Activated T-cell treated with anti-CD3 and anti-CD28 coated beads, Interleukin-2, amount 50 U/mL, for 4 hours (primary cell): ENCODE data around the gene PRDM16. TPM values are rescaled to one million over a fixed set of nuclear protein-coding genes. Genes with fewer than 3 reads are reported as not detected.

Experiments
- ATAC-seq, 2 donors: fragments of 200-7000 bp; cut with Tn5 transposase; one replicate each; pipeline ENCODE4 v1.10.0; 2021
- DNase-seq: peaks from one replicate; pipeline ENCODE4 v3.0.0-alpha.2; 2020
- H3K27me3 Mint-ChIP-seq: one replicate; pipeline ENCODE4 v1.8.0; 2021; ENCODE audit warnings: low read depth, mixed read lengths
- H3K36me3 Mint-ChIP-seq: one replicate; pipeline ENCODE4 v1.8.0; 2022; ENCODE audit warnings: mixed read lengths; ENCODE audit not compliant: insufficient read depth
- H3K4me1 Mint-ChIP-seq: one replicate; pipeline ENCODE4 v1.8.0; 2021; ENCODE audit warnings: low read depth, mixed read lengths
- H3K4me3 Mint-ChIP-seq: one replicate; pipeline ENCODE4 v1.8.0; 2021; ENCODE audit warnings: mild to moderate bottlenecking, moderate library complexity, mixed read lengths
- H3K9me3 Mint-ChIP-seq: one replicate; pipeline ENCODE4 v1.8.0; 2021; ENCODE audit warnings: mixed read lengths
- total RNA-seq, 3 donors: library from RNA; stranded (reverse); gene quantifications; one replicate each; pipeline ENCODE4 v1.2.1, GENCODE V29; 2021

Gene PRDM16
- total RNA-seq, 3 donors from 2014 or later: 0.05 to 0.22 TPM; not detected in 1

DNA sequence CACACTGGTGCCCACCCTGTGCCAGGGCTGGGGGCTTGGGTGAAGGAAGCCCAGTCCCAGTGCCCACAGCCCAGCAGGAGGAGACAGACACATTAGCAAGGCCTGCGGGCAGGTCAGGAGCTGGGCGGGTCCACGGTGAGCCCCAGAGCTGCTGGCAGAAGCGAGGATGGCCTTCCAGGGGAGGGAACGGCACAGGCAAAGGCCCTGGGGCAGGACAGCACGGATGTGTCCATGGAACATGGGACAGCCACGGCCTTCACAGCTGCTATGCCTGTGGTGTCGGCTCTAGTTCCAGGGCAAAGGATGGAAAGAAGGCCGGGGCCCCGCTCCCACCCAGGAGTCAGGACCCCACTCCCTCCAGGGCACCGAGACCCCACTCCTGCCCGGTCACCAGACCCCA lies 220.5 kb downstream of the PRDM16 start:
- ATAC-seq: no peak
- no peak for DNase-seq
- H3K4me3 Mint-ChIP-seq: no peak overlapping the region
- H3K9me3 Mint-ChIP-seq: no peaks in the 10 kb centered on the region
- H3K36me3 Mint-ChIP-seq: no peaks in the 10 kb centered on the region
- H3K4me1 Mint-ChIP-seq: no peaks in the 10 kb centered on the region
- peaks cover 3% of the 10 kb centered on the region for H3K27me3 Mint-ChIP-seq

DNA sequence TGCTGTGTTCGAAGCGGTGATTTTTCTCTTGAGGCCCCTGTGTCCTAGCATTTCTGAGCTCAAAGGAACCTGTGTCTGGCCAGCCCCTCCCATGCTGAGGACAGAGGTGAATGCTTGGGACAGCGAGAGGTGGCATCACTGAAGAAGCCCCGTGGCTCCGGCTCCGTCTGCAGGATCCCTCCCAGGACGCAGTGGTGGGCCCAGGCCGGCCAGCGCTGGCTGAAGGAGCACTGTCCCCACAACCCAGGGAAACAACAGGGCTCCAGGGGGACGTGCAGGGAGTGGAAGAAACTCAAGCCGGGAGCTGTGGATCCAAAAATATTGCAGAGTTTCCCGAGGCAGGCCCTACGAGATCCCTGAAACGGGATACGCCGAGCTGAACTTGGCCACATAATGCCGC lies 221.4 kb downstream of the PRDM16 start:
- ATAC-seq (no peak), DNase-seq (no peak)

DNA sequence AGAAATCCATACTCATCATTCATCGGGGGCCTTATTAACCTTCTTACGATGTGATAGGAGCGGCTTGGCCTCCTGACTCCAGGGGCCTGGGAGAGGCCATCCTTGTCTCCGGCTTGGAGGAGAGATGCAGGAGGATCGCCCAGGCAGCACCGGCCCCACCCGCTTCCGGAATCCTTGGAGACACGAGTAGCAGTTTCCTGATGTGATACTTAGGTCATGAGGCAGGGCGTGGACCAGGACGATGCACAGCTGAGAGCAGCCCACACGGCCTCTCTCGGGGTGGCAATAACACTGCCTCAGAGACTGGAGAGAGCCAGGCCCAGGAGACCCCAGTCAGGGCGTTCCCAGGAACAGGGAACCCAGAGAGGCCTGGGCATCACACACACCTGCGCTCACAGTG lies 221.9 kb downstream of the PRDM16 start:
- H3K4me1 Mint-ChIP-seq: no peaks in the 10 kb centered on the region
- H3K36me3 Mint-ChIP-seq: no peaks in the 10 kb centered on the region

More for the DNA sequence above, 221.4 kb downstream of the PRDM16 start:
- Mint-ChIP-seq H3K4me3 (no peak overlapping the region), H3K4me1 (no peaks in the 10 kb centered on the region), H3K27me3 (peaks cover 3% of the 10 kb centered on the region), H3K36me3 (no peaks in the 10 kb centered on the region), H3K9me3 (no peaks in the 10 kb centered on the region)

DNA sequence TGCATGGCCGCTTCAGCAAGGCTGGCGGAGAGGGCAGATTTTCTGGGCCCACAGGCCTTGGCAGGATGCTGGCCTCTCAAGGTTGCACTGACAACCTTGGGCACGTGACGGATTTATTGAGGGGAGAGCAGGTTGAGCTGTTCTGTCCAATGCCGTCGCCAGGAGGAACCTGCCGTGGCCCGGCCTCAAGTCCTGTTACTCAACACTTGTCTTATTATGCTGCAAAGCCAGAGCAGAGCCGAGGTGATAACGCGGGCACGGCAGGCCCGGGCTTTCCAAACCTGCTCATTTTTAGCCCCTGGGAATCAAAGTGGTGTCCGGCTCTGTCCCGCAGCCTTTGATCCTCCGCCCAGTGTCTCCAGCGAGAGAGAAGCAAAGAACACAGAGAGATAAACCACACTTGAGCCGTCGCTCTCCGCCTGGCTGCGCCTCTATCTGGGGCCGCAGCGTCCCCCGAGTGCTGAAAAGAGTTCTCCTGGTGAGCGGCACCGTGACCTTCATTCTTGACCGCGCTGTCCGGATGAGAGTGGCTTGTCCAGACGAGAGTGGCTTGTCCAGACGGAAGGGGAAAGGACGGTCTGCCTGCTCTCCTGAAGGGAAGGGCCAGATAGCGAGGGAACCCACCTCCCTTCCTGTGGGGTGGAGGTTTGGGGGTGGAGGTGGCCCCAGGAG lies 223.2 kb downstream of the PRDM16 start:
- H3K9me3 Mint-ChIP-seq: no peaks in the 10 kb centered on the region
- no peaks in the 10 kb centered on the region for H3K36me3 Mint-ChIP-seq
- no peak for DNase-seq
- H3K4me3 Mint-ChIP-seq: no peak overlapping the region
- no peaks in the 10 kb centered on the region for H3K27me3 Mint-ChIP-seq
- no peaks in the 10 kb centered on the region for H3K4me1 Mint-ChIP-seq
- ATAC-seq: no peak

More for the DNA sequence above, 221.9 kb downstream of the PRDM16 start:
- no peaks in the 10 kb centered on the region for H3K9me3 Mint-ChIP-seq
- ATAC-seq: no peak
- DNase-seq: no peak
- peaks cover 3% of the 10 kb centered on the region for H3K27me3 Mint-ChIP-seq
- H3K4me3 Mint-ChIP-seq: no peak overlapping the region

DNA sequence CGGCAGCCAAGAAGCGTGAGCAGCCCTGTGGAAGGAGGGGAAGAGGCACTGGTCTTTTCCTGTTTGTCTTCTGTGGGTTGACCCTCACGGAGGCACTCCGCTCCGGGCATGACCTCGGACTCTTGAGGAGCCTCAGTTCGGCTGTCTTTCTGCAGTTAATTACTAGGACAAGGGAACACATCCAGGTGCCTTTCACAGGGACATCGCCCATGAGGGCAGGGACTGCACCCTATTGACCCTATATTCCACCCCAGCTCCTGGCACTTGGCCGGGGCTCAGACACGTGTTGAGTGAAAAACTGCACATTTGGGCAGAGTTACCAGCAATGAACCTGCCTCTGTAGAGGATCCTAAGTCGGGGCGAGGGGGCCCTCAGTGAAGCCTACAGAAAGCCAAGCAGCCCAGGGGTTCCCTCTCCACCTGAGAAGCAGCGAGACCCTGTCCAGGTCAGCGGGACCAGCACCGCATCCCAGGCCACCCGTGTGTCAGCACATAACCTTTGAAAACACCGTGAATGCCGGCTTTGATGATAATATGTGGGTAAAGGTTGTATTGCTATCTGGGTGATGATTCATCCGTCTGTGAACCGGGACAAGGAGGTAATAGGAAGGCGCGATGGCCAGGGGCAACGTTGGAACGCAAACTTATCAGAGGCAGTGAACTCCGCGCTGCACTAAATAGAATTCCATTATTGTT lies 224.0 kb downstream of the PRDM16 start:
- no peaks in the 10 kb centered on the region for H3K36me3 Mint-ChIP-seq
- H3K9me3 Mint-ChIP-seq: no peaks in the 10 kb centered on the region
- ATAC-seq (no peak), DNase-seq (no peak)
- H3K4me1 Mint-ChIP-seq: no peaks in the 10 kb centered on the region
- H3K27me3 Mint-ChIP-seq: no peaks in the 10 kb centered on the region
- no peak overlapping the region for H3K4me3 Mint-ChIP-seq

DNA sequence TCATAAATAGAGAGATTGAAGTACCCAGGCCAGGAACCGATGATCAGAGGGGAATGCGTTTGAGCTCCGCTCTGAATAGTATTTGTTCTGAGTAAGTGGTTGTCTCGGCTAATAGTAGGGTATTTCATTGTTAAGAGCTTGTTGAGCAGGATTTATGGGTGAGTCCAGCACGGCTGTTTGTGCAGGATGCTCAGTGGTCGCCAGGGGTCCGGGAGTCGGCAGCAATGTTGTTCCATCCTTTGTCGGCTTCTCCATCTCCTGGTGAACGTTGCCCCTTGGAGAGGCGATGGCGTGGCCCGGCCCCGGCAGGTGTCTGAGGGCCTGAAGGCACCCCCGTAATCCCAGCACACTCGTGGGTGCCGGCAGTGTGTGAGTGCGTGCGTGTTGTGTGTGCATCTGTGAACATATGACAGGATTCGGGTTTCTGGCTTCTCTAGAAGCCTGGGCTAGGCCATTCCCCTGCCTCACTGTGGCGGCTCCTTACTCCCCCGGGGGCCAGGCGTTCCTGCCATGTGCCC lies 224.6 kb downstream of the PRDM16 start:
- H3K9me3 Mint-ChIP-seq: no peaks in the 10 kb centered on the region
- H3K27me3 Mint-ChIP-seq: no peaks in the 10 kb centered on the region
- H3K4me1 Mint-ChIP-seq: no peaks in the 10 kb centered on the region
- ATAC-seq: no peak
- no peaks in the 10 kb centered on the region for H3K36me3 Mint-ChIP-seq
- DNase-seq: no peak
- H3K4me3 Mint-ChIP-seq: no peak overlapping the region

DNA sequence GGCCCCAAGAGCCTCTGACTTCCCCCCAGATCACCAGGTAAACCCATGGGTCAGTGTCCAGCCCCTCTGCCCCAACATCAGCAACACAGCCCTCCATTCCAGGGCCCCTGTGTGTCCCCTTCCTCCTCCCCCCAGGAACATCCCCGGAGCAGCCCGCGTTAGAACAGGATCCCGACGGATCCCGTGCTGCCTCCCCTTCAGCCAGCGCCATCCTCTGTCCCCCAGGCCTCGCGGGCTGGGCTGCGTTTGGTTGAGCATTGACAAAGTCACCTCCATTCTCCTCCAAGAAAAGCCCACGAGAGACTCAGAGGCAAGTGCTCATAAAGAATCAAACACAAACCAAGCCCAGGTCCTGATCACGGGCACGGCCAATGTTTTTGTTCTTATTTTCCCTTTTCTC lies 225.4 kb downstream of the PRDM16 start:
- H3K36me3 Mint-ChIP-seq: no peaks in the 10 kb centered on the region
- no peaks in the 10 kb centered on the region for H3K4me1 Mint-ChIP-seq
- no peaks in the 10 kb centered on the region for H3K9me3 Mint-ChIP-seq
- no peak overlapping the region for H3K4me3 Mint-ChIP-seq
- no peaks in the 10 kb centered on the region for H3K27me3 Mint-ChIP-seq
- DNase-seq: no peak
- no peak for ATAC-seq

DNA sequence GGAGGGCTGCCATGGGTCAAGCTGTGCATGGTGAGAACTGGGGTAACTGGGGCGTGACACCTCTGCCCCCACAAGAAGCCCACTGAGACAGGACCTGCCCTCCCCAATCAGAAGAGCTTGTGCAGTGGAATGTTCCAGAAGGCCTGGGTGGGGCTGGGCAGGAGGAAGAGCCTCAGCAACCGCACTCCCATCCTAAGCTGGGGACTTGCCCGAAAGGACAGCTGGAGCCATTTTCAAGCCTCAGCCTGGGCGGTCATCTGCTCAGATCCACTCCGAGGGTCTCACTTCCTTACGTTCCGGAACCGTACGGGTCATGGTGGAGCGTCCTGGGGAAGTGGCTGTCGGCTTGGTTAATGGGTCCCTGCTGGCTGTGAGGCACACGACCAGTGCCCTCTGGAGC lies 226.8 kb downstream of the PRDM16 start:
- no peaks in the 10 kb centered on the region for H3K4me1 Mint-ChIP-seq
- no peaks in the 10 kb centered on the region for H3K36me3 Mint-ChIP-seq
- H3K4me3 Mint-ChIP-seq: no peak overlapping the region
- H3K27me3 Mint-ChIP-seq: no peaks in the 10 kb centered on the region
- no peaks in the 10 kb centered on the region for H3K9me3 Mint-ChIP-seq
- no peak for ATAC-seq
- no peak for DNase-seq

DNA sequence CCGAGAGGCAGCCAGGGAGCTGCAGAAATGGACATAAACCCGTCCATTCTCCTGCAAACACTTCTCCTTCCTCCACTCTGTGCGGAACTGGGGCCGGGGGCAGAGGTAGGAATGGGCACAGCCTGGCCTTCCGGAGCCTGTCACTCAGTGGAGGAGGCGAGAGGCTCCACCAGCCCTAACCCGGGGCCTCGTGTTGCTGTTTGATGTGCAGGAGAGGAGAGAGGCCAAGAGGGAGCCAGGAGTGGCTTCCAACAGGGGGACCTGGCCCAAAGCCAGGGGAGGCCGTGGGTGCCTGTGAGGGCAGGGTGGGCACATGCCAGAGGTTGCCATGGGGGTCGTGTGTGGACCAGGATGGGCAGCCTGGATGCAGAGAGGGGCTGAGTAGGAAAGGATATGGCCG lies 227.3 kb downstream of the PRDM16 start:
- Mint-ChIP-seq H3K9me3 (no peaks in the 10 kb centered on the region), H3K36me3 (no peaks in the 10 kb centered on the region), H3K27me3 (no peaks in the 10 kb centered on the region), H3K4me3 (no peak overlapping the region), H3K4me1 (no peaks in the 10 kb centered on the region)
- ATAC-seq (no peak), DNase-seq (no peak)

DNA sequence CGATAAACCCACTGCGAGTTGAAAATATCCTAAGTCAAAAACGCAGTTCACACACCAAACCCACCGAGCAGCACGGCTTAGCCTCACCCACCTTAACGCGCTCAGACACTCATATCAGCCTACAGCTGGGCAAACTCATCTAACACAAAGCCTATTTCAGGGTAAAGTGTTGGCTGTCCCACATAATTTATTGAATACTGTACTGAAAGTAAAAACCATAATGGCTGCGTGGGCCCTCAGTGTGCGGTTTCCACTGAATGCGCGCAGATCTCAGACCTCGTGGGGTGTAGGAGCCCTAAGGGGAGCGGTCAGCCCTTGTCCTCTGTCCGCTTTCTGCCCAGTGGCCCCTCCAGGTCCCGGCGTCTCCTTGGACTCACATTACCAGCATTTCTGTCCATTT lies 227.8 kb downstream of the PRDM16 start:
- no peak for DNase-seq
- no peaks in the 10 kb centered on the region for H3K36me3 Mint-ChIP-seq
- no peaks in the 10 kb centered on the region for H3K27me3 Mint-ChIP-seq
- no peaks in the 10 kb centered on the region for H3K9me3 Mint-ChIP-seq
- no peak overlapping the region for H3K4me3 Mint-ChIP-seq
- H3K4me1 Mint-ChIP-seq: no peaks in the 10 kb centered on the region
- no peak for ATAC-seq

DNA sequence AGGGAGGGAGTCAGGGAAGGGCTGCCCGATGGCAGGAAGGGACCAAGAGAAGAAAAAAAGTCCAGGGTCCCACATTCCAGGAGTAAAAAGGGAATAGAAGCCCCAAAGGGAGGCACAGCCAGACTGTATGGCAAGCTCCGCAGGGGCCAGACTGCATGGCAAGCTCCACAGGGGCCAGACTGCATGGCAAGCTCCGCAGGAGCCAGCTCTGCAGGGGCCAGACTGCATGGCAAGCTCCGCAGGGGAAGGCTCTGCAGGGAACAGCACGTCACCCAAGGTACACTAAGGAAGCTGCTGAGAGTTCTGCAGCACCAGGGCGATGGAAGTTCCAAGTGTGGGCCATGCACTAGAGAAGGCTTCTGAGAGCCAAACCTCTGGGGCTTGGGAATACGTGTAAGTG lies 228.8 kb downstream of the PRDM16 start:
- no peak for ATAC-seq
- H3K4me1 Mint-ChIP-seq: no peaks in the 10 kb centered on the region

DNA sequence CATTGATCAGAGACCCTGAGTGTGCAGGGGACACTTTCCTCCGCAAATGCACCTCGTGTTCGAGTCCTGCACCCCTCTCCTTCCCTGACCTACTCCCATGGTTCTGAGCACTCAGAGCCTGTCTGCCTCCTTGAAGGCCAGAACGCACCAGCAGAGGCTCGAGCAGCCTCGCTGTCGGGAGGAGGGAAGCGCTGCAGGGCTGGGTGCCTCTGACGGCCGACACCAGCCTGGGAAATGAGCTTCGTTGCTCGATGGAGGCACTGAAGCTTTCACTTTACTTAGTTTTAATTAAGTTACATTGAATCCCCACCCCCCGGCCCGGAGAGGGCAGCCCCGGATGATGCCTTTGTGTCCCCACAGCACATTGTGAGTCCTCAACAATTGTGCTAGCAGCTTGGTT lies 229.2 kb downstream of the PRDM16 start:
- Mint-ChIP-seq H3K36me3 (no peaks in the 10 kb centered on the region), H3K4me1 (no peaks in the 10 kb centered on the region), H3K27me3 (peaks cover under 1% of the 10 kb centered on the region), H3K4me3 (no peak overlapping the region), H3K9me3 (no peaks in the 10 kb centered on the region)
- DNase-seq: no peak
- no peak for ATAC-seq

More for the DNA sequence above, 228.8 kb downstream of the PRDM16 start:
- no peak overlapping the region for H3K4me3 Mint-ChIP-seq
- no peaks in the 10 kb centered on the region for H3K27me3 Mint-ChIP-seq
- no peaks in the 10 kb centered on the region for H3K36me3 Mint-ChIP-seq
- DNase-seq: no peak
- no peaks in the 10 kb centered on the region for H3K9me3 Mint-ChIP-seq

DNA sequence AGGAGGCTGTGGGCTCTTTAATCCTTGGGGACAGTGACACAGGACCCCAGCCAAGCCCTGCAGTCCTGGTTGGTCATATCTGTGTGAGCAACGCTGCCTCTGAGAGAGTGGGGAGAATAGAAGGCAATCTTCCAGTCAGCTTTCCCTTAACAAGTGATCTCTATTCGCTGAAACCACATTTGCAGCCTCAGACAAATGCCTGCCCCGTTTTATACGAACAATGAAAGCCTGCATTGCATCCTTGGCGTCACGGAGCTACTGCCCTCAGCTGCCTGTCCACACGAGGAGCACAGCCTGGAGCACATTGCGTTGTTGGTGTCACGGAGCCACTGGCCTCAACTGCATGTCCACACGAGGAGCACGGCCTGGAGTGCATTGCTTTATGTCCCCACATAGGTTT lies 235.2 kb downstream of the PRDM16 start:
- H3K36me3 Mint-ChIP-seq: no peaks in the 10 kb centered on the region
- ATAC-seq (no peak), DNase-seq (no peak)
- no peak overlapping the region for H3K4me3 Mint-ChIP-seq
- H3K27me3 Mint-ChIP-seq: peaks cover 15% of the 10 kb centered on the region
- H3K9me3 Mint-ChIP-seq: no peaks in the 10 kb centered on the region
- H3K4me1 Mint-ChIP-seq: no peaks in the 10 kb centered on the region

DNA sequence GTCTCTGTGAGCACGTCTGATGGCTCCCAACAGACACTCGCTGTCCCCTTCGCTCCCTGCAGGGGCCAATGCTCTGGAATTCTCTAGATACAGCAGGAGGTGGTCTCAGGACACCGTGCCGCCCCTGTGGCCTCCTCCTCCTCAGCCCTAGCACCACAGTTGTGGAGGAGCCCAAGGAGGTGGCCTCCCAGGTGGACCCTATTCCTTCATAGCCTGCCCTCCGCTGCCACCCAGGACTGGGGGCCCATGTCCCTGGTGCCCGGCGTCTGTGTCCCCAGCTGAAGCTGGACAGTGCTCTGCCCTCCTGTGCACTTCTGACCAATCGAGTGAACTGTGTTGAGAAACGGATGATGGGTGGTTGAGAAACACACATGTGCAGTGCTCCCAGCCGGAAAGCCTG lies 235.7 kb downstream of the PRDM16 start:
- H3K36me3 Mint-ChIP-seq: no peaks in the 10 kb centered on the region
- H3K4me1 Mint-ChIP-seq: no peaks in the 10 kb centered on the region
- ATAC-seq (no peak), DNase-seq (no peak)
- H3K4me3 Mint-ChIP-seq: no peak overlapping the region
- H3K9me3 Mint-ChIP-seq: no peaks in the 10 kb centered on the region
- H3K27me3 Mint-ChIP-seq: peaks cover 18% of the 10 kb centered on the region

DNA sequence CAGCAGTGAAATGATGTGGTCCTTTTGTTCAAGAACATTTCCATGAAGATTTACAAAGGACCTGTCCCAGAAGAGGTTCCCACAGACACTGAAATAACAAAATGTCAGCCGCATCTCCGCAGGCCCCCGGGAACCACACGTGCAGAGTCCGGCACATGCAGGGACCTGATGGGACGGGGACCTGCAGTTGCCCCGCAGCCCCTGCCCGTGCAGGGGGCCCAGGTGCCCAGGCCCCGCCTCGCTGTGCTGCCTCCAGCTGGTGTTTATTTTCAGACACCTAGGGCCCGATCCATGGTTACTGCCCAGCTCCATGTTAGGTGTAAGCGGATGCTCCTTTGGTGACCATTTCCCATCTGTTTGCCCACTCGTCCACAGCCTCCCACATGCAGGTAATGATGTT lies 236.2 kb downstream of the PRDM16 start:
- DNase-seq (no peak), ATAC-seq (no peak)
- H3K36me3 Mint-ChIP-seq: no peaks in the 10 kb centered on the region
- peaks cover 20% of the 10 kb centered on the region for H3K27me3 Mint-ChIP-seq
- no peaks in the 10 kb centered on the region for H3K9me3 Mint-ChIP-seq
- H3K4me3 Mint-ChIP-seq: no peak overlapping the region
- no peaks in the 10 kb centered on the region for H3K4me1 Mint-ChIP-seq
